SKM-1 treated with dmso at 0.1 percent for 144 hours (cell line): ENCODE data around the gene RAVER2.
"Not testable (repeated sequence)": the region's sequence is repeated elsewhere in the genome, so short reads cannot be mapped to it uniquely, and the experiment has no call there.

Experiments
- DNase-seq: peaks from one replicate; lab custom pipeline; 2025; ENCODE audit not compliant: unreplicated experiment; lab: John Stamatoyannopoulos, UW

RAVER2 gene

DNA sequence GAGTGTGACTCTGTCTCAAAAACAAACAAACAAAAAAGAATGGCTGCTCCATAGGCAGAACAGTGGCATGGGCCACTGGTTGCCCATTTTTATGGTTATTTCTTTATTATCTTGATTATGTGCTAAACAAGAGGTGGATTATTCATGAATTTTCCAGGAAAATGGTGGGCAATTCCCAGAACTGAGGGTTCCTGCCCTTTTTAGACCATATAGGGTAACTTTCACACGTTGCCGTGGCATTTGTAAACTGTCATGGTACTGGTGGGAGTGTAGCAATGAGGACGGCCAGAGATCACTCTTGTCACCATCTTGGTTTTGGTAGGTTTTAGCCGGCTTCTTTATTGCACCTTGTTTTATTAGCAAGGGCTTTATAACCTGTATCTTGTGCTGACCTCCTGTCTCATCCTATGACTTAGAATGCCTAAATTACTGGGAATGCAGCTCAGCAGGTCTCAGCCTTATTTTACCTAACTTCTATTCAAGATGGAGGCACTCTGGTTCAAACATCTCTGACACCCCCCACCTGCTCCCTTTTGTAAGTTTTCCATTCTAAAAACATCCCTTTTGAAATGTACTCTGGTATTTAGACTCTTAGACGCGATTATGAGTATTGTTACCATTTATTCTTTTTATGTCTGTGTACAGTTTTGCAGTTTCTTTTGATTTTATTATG, 57.1 kb downstream of the RAVER2 start:
- DNase-seq: no peak

DNA sequence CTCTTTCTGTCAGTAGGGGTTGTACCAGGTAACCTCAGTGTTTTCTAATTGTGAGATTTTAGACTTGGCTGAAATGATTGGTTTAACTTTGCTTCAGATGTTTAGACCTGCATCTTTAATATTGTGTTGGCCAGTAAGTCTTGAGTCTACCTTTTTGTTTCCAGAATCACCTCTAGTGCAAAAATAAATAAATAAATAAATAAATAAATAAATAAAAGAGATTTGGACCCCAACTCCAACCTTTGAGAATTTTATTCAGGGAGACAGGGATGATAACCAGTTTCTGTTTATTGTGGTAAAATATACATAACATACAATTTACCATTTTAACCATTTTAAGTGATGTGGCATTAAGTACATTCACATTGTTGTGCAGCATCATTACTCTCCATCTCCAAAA, 64.4 kb downstream of the RAVER2 start:
- no peak for DNase-seq

DNA sequence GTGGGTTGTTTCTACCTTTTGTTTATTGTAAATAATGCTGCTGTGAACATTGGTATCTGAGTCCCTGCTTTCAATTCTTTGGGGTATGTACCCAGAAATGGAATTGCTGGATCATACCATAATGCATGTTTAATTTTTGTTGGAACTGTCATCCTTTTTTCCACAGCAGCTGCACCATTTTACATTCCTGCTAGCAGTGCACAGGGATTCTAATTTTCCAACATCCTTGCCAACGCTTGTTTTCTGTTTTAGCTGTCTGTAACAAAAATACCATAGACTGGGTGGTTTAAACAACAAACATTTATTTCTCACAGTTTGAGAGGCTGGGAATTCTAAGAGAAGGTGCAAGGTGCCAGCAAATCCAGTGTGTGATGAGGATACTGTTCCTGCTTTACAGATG, 65.1 kb downstream of the RAVER2 start:
- DNase-seq: no peak

DNA sequence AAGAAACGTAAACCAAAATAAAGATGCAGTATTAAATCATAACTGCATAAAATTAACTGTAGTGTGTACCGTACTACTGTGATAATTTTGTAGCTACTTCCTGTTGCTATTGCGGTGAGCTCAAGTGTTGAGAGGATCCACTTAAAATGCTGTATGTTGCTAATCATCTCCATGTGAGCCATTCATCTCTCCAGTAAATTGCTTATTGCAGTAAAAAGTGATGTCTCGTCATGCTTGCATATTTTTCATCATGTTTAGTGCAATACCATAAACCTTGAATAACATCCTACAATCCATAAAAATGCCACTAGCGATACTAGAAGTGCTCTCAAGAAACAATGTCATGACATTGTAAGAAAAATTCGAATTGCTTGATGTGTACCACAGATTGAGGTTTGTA, 66.3 kb downstream of the RAVER2 start:
- DNase-seq: no peak

DNA sequence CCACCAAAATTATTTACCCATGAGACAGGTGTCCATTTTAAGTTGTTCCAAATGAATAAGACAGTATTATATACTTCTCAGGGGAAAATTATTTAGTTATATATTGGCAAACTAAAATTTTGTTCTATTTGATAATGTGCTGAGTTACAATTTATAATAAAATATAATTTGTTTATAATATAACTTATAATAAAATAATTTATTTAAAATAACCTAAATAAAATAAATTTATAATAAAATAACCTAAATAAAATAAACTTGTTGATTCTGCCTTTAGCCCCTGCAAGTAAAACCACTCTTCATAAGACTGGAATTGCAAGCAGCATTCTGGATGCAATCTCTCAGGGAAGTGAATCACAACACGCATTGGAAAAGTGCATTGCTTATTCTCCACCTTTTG, 69.6 kb downstream of the RAVER2 start:
- no peak for DNase-seq

DNA sequence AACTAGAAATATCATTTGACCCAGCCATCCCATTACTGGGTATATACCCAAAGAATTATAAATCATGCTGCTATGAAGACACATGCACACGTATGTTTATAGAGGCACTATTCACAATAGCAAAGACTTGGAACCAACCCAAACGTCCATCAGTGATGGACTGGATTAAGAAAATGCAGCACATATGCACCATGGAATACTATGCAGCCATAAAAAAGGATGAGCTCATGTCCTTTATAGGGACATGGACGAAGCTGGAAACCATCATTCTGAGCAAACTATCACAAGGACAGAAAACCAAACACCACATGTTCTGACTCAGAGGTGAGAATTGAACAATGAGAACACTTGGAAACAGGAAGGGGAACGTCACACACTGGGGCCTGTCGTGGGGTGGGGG, 72.5 kb downstream of the RAVER2 start:
- DNase-seq: not testable (repeated sequence)

DNA sequence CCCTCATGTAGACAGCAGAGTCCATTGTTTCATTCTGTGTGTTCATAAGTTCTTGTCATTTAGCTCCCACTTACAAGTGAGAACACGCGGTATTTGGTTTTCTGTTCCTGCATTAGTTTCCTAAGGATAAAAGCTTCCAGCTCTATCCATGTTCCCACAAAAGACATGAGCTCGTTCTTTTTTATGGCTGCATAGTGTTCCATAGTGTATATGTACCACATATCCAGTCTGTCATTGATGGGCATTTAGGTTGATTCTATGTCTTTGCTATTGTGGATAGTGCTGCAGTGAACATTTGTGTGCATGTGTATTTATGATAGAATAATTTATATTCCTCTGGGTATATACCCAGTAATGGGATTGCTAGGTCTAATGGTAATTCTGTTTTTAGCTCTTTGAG, 75.7 kb downstream of the RAVER2 start:
- not testable (repeated sequence) for DNase-seq

DNA sequence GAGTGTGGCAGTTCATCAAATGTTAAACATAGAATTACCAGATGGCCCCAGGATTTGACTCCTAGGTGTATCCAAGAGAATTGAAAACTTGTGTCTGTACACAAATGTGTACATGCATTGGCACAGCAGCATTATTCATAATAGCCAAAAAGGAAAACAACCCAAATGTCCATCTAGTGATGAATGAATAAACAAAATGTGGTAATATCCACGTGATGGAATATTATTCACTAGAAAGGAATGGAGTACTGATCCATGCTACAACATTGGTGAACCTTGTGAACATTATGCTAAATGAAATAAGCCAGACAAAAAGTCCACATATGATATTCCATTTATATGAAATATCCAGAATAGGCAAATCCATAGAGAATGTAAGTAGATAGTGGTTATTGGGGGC, 77.7 kb downstream of the RAVER2 start:
- no peak for DNase-seq

DNA sequence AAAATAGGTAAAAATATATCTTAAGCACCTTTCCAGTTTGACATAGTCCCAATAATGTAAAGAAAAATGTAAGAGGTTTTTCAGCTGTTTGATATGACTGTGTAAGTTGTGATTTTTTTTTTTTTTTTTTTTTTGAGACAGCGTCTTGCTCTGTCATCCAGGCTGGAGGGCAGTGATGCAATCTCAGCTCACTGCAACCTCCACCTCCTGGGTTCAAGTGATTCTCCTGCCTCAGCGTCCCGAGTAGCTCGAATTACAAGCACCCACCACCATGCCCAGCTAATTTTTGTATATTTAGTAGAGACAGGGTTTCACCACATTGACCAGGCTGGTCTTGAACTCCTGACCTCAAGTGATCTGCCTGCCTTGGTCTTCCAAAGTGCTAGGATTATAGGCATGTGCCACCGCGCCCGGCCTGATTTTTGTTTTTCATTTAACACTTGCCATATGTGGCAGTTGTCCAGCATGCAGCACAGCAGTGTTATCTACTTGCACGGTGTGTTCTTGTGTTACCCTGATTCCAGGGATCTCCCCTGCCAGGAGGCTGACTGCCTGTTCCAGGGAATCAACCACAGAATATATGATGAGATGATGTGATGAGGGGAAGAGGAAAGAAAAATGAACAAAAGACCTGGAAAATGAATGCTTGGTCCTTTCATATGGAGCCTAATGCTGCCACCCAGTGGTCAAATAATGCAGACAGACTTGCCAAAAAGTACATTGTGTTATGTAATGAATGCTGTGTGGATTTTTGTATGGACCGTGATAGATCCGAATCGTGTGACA, 79.0 kb downstream of the RAVER2 start:
- DNase-seq: peak; percentile 56

DNA sequence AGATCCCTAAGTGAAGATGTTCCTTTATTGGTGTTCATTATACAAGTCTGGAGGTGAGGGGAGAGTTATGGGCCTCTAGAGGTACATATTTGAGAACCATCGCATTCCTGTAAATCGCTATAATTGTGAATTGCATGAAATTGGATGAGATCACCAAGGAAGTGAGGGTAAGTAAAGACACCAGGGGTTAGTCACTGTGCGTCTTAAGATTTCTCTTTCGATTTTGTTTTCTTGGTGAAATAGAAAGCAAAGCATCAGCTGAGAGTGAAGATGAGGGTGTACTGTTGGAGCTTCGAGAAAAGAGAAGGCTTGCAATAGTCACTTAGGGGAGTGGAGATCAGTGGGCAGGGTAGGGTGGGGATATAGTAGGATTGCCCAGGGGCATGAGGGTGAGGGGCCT, 82.1 kb downstream of the RAVER2 start:
- DNase-seq: no peak

DNA sequence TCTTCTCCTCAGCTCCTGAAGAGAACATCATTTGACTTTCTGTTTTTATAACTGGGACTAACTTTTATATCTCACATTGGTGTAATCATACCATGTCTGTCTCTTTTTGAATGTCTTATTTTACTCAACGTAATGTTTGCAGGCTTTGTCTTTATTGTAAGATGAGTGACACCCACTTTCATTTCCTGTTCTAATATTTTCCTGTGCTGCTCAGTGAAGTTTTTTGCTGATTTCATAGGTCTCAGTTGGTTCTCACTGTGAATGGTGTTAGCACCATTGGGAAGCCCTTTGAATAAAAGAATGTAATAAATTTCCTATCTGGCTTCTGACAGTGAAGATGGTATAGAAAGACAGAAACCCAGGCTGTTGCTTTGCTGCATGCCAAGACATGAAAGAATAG, 84.0 kb downstream of the RAVER2 start:
- DNase-seq: no peak

DNA sequence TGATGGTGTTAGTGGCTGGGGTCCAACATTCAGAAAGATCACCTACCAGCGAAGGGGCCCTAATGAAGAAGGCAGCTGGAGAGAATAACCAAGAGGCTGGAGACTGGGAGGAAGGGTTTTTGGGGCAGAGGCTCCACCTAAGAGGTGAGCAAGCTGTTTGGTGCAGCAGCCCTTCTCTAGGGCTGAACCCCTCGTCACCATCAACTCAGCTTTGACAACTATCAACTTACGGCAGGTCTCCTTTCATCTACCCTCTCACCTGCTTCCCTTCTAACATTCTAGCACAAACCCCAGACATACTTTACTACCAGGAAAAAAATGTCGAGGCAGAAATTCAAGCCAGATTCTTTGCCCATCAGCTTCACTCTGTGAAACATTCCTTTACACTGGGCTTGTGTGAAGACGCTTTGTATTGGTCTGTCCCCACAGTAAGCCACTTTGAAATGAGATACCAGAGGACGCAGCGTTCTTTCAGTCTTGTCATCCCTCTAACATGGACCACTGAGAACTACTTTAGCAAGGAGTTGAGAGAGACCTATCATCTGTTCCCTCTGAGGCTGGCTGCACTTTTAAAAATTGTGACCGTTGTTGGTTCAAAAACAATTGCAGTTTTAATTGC, 84.6 kb downstream of the RAVER2 start:
- no peak for DNase-seq

DNA sequence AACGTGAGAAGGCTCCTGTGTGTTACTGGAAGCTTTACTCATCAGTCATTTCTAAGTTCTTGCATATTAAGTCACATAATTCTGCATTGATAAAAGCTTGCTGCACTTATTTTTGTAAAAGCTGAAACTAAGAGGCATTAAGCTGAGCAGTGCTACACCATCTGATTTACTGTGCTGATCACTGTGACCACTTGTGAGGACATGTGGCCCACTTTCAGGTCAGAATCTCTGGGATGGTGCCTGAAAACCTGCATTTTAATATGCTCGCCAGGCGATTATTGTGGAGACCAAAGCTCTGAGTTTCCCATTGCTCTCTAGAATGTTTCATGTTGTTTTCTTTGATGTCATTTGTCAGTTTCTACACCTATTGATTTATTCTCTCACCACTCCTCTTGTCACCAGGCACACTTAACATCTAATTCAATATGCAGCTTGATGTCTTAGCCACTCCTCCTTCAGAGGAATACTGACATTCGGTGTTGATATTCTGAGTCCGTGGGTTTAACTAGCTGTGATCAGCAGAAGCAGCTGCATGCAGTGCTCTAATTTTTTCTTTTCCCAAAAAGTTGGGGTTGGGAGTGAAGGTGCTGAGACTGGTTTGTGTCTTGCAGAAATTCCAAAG, 85.3 kb downstream of the RAVER2 start:
- no peak for DNase-seq

DNA sequence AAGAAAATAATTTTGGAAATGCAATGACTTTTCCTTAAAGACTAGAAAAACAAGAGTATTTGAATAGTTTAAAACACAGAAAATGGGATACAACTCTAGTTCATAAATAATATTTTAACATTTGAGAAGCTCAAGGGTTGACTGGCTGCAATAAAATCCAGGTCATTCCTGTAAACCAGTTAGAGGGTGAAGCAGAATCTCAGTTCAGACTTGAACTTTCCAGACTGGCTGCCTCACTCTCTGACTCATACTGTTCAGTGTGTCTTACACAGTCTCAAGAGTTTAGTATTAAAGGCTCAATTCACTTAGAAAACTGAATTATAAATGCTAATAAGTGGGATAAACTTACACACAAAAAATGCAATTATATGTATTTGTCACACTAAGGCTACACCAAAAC, 89.9 kb downstream of the RAVER2 start:
- no peak for DNase-seq

DNA sequence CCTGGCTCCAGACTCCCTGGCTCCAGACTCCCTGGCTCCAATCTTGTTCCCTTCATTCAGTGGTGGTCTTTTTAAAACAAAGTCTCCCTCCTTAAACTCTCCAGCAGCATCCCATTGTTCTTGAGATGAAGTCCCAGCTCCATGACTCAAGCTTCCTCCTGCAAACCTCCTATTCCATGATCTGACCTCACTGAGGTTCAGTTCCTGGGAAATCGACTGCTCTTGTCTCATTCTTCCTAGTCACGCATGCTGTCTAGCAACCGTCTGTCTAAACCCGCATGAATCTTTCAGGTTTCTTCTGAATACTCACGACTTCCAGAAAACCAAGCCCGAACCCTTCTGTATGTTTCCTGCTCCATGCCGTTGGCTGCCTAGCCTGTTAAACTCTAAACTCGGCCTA, 91.9 kb downstream of the RAVER2 start:
- DNase-seq: no peak

DNA sequence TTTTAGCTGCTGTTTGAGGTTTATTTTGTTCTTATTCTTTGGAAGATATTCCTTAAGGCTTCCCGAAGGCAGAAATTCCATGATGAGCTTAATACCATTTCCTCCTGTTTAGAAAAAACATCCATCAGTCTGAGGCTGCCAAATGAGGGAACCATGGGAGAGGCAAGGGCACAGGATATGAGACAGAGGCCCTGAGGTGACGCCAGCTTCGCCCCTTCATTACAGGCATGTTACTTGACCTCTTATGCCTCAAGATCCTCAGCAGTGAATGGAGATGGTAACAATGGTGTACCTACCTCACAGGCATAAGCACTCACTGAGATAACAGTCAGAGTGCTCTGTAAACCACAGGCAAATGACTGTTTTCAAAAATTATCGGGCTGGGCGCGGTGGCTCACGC, 93.6 kb downstream of the RAVER2 start:
- DNase-seq: no peak

DNA sequence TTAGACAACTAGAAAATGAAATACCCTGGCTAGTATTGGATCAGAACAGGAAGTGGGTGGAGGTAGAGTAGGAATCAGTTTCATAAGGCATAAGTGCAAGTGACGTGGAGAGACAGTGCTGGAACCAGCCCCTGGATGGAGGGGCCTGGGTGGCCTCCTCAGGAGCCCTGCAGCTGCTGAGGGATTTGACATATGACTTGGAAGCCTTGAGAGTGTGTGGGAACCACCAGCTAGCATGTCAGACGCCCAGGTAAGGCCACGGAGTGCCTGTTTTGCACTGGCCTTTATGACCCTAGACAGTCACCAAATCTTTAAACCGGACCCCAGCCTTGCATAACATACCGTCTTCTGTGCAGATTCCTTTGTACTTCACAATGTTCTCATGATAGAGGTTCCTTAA, 94.4 kb downstream of the RAVER2 start:
- no peak for DNase-seq

DNA sequence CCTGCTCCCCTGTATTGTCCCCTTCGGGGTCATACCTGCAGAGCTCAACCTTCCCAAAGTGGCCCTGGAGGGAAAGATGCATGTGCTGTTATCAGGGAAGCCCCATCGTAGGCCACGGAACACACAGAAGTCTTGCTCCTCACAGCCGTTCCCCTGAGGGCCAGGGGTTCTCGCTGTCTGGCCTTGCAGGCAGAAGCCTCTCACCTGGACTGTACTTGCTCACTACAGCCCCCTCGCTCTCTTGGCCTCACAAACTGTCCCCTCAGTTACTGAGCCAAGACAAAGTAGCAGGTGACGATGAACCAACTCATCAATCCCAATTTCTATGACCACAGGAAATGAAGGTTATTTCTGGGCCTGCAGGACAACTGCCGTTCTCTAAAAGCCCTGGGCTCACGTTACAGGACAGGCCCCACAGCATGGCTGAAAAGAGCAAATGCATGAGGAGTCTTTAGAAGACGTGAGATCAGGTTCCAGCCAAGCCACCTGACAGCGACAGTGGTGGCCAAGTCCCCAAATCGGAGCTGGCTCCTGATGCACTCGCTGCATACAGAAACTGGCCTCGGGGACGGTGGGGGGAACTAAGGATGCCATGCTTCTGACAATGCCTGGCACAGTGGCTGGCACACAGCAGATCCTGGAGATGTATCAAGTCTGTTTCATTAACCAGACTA, 95.0 kb downstream of the RAVER2 start:
- DNase-seq: no peak

DNA sequence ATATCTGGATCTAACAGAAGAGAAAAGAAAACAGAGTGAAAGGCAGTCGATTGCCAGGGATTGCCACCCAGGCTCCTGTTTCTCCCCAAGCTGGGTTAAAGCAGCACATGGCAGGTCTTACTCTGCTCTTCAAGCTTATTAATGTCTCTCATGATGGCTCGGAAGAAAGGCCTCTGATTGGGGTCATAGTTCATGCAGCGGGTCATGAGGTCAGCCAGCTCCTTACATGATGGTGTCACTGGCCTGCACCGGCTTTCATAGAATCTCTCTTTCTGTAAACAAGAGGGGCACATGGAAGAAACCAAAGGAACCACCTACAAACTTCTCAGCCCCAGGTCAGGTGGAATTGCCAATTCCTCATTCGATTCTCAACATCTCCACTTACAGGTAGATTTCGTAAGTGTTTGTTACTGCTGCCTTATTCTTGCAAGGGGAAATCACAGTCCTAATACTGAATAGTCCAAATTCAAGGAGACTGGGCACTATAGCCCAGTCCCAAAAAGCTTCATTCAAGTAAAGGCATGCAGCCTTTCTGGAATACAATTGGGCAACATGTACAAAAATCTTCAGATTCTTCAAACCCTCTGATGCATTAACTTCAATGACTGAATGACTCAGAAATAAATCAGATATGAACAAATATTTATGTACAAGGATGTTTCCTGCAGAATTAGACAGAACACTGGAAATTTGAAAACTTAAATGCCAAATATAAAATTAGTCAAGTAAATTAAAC, 96.6 kb downstream of the RAVER2 start:
- DNase-seq: no peak

DNA sequence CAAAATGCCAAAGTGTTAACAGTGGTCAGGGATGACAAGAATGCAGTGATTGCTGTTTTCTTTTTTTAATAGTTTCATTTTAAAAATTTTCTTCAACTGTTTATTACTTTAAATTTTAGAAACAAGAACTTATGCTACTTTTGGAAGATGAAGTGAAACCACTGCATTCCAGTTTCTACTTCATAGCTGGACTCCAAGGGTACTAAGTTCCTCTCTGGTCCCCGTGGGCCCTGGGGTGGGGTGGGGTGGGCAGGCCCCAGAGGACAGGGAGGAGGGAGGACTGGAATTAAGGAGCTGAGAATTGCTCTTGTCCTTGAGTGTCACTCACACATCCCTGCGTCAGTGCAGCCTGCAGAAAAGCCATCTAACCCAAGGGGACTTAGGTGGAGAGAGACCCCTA, 97.3 kb downstream of the RAVER2 start:
- no peak for DNase-seq

DNA sequence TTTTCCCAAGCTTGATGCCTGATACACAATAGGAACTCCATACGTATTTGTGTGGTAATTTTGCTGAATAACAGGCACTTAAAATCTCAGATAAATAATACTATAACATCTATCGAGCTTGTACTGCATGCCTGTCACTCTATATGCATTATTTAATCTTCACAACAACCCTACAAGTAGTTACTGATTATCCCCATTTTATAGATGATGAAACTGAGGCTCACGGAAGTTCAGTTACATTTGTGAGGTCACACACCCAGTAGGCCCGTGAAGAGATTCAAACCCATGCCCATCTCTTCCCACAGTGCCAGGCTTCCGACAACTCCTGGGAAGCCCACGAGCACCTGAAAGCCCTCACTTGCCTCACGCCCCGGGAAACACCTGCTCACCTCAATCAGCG, 98.8 kb downstream of the RAVER2 start:
- DNase-seq: no peak
